Esophagus muscularis mucosa (tissue), 3 donors: ENCODE data around the gene MAP7D1.

Experiments used
- POLR2A ChIP-seq: fragments of 450-650 bp; IDR thresholded peaks from one replicate; pipeline ENCODE4 v1.6.1; 2017; ENCODE audit warnings: antibody characterized with exemption, moderate library complexity, mild to moderate bottlenecking, low read depth
- POLR2AphosphoS5 ChIP-seq, 2 donors: sonication (generic); formaldehyde crosslinking; IDR thresholded peaks; one replicate each; pipeline ENCODE4 v1.6.1; 2017; ENCODE audit warnings: antibody characterized with exemption in 2 of 2
- TF ChIP-seq, protein P1 (sequence below), 3 experiments: fragments of 200-600 bp in 2 of 3; fragments of 450-650 bp in 1 of 3; sonication (generic) in 2 of 3; IDR thresholded peaks; one replicate each; pipeline ENCODE4 v1.5.1; 2017 to 2019; ENCODE audit warnings: antibody characterized with exemption in 3 of 3, mild to moderate bottlenecking in 2 of 3, moderate library complexity in 1 of 3

DNA sequence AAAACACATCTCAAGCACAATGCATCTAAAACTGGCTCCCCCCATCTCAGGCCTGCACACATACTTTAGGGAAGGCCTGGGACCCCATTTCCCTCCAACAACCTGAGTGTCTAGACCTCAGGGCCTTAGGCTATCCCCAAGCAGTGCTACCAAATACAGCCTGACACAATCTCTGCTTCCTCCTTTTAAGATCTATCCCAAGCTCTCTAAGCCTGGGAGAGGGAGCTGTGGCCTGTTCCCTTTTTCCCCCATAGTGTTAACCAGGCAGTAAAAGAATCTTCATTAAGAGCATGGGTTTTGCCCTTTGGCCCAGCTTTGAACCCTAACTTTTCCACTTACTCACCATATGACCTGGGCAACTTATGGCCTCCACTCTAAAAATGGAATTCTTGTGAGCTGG lies 20.2 kb upstream of the MAP7D1 start:
- TF ChIP-seq, protein P1, sequence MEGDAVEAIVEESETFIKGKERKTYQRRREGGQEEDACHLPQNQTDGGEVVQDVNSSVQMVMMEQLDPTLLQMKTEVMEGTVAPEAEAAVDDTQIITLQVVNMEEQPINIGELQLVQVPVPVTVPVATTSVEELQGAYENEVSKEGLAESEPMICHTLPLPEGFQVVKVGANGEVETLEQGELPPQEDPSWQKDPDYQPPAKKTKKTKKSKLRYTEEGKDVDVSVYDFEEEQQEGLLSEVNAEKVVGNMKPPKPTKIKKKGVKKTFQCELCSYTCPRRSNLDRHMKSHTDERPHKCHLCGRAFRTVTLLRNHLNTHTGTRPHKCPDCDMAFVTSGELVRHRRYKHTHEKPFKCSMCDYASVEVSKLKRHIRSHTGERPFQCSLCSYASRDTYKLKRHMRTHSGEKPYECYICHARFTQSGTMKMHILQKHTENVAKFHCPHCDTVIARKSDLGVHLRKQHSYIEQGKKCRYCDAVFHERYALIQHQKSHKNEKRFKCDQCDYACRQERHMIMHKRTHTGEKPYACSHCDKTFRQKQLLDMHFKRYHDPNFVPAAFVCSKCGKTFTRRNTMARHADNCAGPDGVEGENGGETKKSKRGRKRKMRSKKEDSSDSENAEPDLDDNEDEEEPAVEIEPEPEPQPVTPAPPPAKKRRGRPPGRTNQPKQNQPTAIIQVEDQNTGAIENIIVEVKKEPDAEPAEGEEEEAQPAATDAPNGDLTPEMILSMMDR (IDR thresholded peaks at IDR 0.05), result no peak
- no peak for TF ChIP-seq POLR2A
- TF ChIP-seq POLR2AphosphoS5 (IDR thresholded peaks at IDR 0.05), result no peak
